NCI-H524 (cell line): ENCODE measurements around the gene ACOX2.
A peak's percentile ranks its signal among the peaks of the same experiment; 100 is the strongest.

Experiments
- DNase-seq, 2 experiments: peaks; one replicate each; lab custom pipeline; 2025; lab: John Stamatoyannopoulos, UW

ACOX2 gene

GRCh38 chr3:58566398-58567250 lies 29.6 kb upstream of the ACOX2 start:
- no peak for DNase-seq

- no peak for DNase-seq
Observed at GRCh38 chr3:58565621-58566397, 28.8 kb upstream of the ACOX2 start.

GRCh38 chr3:58564456-58565160 lies 27.6 kb upstream of the ACOX2 start:
- no peak for DNase-seq

- DNase-seq, result no peak
Observed at GRCh38 chr3:58564054-58564453, 27.1 kb upstream of the ACOX2 start.

GRCh38 chr3:58563386-58564035 lies 26.5 kb upstream of the ACOX2 start:
- DNase-seq, result no peak

GRCh38 chr3:58562498-58562897 lies 25.5 kb upstream of the ACOX2 start:
- DNase-seq, result no peak

GRCh38 chr3:58560771-58561311 lies 23.9 kb upstream of the ACOX2 start:
- DNase-seq, result peak; percentile 36 to 58

- DNase-seq, result no peak
Observed at GRCh38 chr3:58559586-58559985, 22.6 kb upstream of the ACOX2 start.

- no peak for DNase-seq
Observed at GRCh38 chr3:58557491-58557890, 20.5 kb upstream of the ACOX2 start.

GRCh38 chr3:58556761-58557221 lies 19.8 kb upstream of the ACOX2 start:
- peak; percentile 98 for DNase-seq

- no peak for DNase-seq
Observed at GRCh38 chr3:58556001-58556400, 19.0 kb upstream of the ACOX2 start.

GRCh38 chr3:58555203-58555602 lies 18.2 kb upstream of the ACOX2 start:
- DNase-seq, result peak in 1 of 2 experiments; percentile 39

GRCh38 chr3:58553003-58553402 lies 16.0 kb upstream of the ACOX2 start:
- no peak for DNase-seq

GRCh38 chr3:58551636-58552180 lies 14.7 kb upstream of the ACOX2 start:
- no peak for DNase-seq

GRCh38 chr3:58544541-58544940 lies 7.6 kb upstream of the ACOX2 start:
- no peak for DNase-seq

- no peak for DNase-seq
Observed at GRCh38 chr3:58540176-58540858, 3.3 kb upstream of the ACOX2 start.

GRCh38 chr3:58539626-58540025 lies 2.6 kb upstream of the ACOX2 start:
- DNase-seq, result no peak

GRCh38 chr3:58537412-58538301 lies 667 bp upstream of the ACOX2 start:
- no peak for DNase-seq
